Right lobe of liver (tissue), 4 donors: Measurements from ENCODE around the gene TMEM91.

ENCODE experiments used
- POLR2A ChIP-seq: fragments of 450-650 bp; IDR thresholded peaks from one replicate; pipeline ENCODE4 v1.6.1; 2017; ENCODE audit warnings: antibody characterized with exemption, mild to moderate bottlenecking
- TF ChIP-seq, protein P1 (sequence below), 4 donors: fragments of 200-600 bp in 3 of 4; fragments of 450-650 bp in 1 of 4; IDR thresholded peaks; one replicate each; pipeline versions ENCODE4 v1.5.1 to v1.8.0; 2016 to 2022; ENCODE audit warnings: antibody characterized with exemption in 4 of 4, mild to moderate bottlenecking in 2 of 4
- donor health status: DM: no; HTN: no; CAD: no.
- donor health status: DM: no; HTN: no; CAD: no.
- donor health status: DM: no; HTN: yes; CAD: no.

DNA sequence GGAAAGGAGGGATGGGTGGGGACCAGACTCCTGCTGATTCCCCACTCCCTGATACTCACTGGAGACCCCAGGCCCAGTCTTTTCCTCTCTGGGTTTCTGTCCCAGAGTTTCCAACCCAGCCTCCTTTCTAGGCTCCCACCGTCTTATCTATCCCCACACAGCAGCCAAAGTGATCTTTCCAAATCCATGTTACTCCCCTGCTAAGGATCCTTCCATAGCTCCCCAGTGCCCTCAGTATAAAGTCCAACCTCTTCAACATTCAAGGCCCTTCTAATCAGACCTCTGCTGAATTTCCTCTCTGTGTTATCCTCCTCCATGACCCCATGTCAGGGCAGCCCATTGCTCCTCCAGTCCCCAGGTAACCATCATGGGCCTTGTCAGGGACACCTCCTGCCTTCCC, 21.3 kb upstream of the TMEM91 start:
- TF ChIP-seq, protein P1, sequence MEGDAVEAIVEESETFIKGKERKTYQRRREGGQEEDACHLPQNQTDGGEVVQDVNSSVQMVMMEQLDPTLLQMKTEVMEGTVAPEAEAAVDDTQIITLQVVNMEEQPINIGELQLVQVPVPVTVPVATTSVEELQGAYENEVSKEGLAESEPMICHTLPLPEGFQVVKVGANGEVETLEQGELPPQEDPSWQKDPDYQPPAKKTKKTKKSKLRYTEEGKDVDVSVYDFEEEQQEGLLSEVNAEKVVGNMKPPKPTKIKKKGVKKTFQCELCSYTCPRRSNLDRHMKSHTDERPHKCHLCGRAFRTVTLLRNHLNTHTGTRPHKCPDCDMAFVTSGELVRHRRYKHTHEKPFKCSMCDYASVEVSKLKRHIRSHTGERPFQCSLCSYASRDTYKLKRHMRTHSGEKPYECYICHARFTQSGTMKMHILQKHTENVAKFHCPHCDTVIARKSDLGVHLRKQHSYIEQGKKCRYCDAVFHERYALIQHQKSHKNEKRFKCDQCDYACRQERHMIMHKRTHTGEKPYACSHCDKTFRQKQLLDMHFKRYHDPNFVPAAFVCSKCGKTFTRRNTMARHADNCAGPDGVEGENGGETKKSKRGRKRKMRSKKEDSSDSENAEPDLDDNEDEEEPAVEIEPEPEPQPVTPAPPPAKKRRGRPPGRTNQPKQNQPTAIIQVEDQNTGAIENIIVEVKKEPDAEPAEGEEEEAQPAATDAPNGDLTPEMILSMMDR (IDR thresholded peaks at IDR 0.05): no peak
- TF ChIP-seq POLR2A: no peak
